BJ (cell line): Measurements from ENCODE around the gene C17orf113. TPM values are rescaled to one million over a fixed set of nuclear protein-coding genes. Genes with fewer than 3 reads are reported as not detected.

Experiments
- CTCF ChIA-PET: fragments of 350-600 bp; formaldehyde crosslinking; extraction: SDS; loops from one replicate; lab custom pipeline; 2021; ENCODE audit warnings: antibody characterized with exemption, inconsistent platforms; lab: Yijun Ruan, JAX
- POLR2A ChIA-PET: fragments of 300-600 bp; sonication (Branson Sonifier 250); formaldehyde crosslinking; extraction: SDS; loops from one replicate; lab custom pipeline; 2021; ENCODE audit warnings: antibody characterized with exemption; lab: Charles Lee
- DNase-seq: peaks from one replicate; pipeline ENCODE4 v3.0.0-alpha.2; 2011; ENCODE audit warnings: low read depth
- H3K27me3 ChIP-seq: 2 replicates; pipeline ENCODE4 v1.6.0; 2011; ENCODE audit warnings: low read length; ENCODE audit not compliant: control insufficient read depth, insufficient read depth
- H3K36me3 ChIP-seq: 2 replicates; pipeline ENCODE4 v1.5.1; 2011; ENCODE audit warnings: low read length; ENCODE audit not compliant: control insufficient read depth, insufficient read depth
- H3K4me3 ChIP-seq: 2 replicates; pipeline ENCODE4 v1.5.1; 2011; ENCODE audit warnings: low read depth, mild to moderate bottlenecking, control low read depth, low read length
- polyA plus RNA-seq: library from polyadenylated mRNA; depleted of rRNA; stranded (reverse); fragments of >200 nt; gene quantifications from 2 replicates; pipeline ENCODE4 v1.2.3, GENCODE V29; 2011
- TF ChIP-seq, protein P1 (sequence below): IDR thresholded peaks from 2 replicates; pipeline ENCODE4 v1.5.1; 2011; ENCODE audit warnings: low read depth, mild to moderate bottlenecking, control low read depth, inconsistent platforms, low read length, moderate library complexity; ENCODE audit not compliant: insufficient read depth

Gene C17orf113
- polyA plus RNA-seq, 1 experiment = 0.11 TPM

DNA sequence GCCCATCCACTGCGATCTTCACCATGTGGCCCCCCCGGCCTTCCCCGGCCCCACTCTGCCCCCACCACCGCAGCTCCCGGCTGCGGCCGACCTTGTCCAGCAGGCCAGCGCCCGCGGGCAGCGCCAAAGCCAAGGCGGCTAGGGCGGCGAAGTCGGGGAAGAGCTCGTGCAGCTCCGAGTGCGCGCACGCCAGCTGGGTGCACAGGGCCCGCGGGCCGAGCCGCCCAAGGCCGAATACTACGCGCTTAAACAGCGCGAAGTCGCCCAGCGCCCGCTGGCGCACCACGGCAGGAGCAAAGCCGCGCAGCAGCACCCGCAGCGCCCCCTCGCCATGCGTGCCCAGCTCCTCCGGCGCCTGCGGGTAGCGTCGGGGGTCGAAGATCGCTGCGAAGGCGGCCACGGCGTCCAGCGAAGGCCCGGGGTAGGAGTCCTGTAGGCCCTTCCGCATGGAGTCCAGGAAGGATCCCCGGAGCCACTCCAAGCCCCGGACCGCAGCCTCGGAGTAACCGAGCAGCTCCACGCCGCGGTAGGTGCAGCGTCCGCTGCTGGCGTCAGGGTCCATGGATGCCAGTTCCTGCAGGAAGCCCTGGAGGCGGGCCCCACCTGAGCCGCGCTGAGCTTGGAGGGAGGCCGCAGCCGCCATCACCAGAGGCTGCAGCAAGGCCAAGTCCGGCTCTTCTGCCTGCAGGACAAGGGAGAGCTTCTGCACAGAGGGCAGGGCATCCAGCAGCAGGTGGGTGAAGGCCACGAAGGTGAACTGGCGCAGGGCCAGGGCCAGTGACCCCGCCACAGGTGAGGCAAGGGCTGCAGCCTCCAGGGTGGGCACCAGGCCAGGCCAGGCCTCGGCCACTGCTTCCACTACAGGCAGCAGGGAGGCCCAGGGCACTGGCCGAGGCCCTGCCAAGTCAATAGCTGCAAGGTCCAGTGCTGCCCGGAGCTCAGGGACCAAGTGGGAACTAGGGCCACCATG, 10.3 kb downstream of the C17orf113 start:
- Histone ChIP-seq H3K4me3 (no peak overlapping the region), H3K36me3 (no peaks in the 10 kb centered on the region), H3K27me3 (peaks cover 11% of the 10 kb centered on the region)
- ChIA-PET POLR2A (no interaction called here), CTCF (interaction anchor here (0.5 to 2.7 kb wide), 7 partner anchors 8 to 420 kb away, joined by 3 to 8 read pairs (median 3); partner anchors contain the start of gene C17orf113)
- TF ChIP-seq, protein P1, sequence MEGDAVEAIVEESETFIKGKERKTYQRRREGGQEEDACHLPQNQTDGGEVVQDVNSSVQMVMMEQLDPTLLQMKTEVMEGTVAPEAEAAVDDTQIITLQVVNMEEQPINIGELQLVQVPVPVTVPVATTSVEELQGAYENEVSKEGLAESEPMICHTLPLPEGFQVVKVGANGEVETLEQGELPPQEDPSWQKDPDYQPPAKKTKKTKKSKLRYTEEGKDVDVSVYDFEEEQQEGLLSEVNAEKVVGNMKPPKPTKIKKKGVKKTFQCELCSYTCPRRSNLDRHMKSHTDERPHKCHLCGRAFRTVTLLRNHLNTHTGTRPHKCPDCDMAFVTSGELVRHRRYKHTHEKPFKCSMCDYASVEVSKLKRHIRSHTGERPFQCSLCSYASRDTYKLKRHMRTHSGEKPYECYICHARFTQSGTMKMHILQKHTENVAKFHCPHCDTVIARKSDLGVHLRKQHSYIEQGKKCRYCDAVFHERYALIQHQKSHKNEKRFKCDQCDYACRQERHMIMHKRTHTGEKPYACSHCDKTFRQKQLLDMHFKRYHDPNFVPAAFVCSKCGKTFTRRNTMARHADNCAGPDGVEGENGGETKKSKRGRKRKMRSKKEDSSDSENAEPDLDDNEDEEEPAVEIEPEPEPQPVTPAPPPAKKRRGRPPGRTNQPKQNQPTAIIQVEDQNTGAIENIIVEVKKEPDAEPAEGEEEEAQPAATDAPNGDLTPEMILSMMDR = no peak
- no peak for DNase-seq

DNA sequence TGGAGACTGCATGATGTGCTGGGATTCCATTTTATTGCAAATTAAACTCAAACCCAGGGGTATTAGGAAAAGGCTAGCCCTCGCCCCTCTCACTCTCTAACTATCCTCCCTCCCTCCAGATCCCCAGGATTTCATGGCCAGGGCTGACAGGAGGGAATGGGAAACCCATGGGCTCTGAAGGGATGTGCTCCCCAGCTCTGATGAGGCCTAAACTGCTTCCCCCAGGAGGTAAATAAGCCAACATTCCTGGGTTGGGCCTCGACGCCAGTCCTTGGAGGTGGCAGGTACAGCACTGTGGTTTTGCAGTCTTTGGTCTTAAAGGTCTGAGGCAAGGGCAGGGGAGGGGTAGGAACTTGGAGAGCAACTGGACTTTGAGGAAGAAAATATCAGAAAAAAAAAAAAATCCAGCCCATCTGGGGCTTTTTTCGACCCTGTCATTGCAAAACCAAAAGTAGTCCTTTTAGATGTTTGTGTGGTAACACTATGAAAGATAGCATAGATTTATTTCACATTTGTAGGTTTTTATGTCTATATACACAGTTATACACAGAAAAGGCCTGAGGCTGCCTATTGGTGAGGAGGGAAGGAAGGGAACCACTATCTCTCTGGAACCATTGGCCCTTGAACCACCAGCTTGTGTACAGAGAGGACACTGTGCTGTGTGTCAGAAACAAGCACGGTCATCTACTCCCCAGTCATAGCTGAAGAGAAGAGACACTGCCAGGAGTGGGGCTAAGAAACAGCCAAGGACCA, 12.0 kb downstream of the C17orf113 start:
- H3K4me3 ChIP-seq = no peak overlapping the region
- TF ChIP-seq, protein P1 = no peak
- no peaks in the 10 kb centered on the region for H3K36me3 ChIP-seq
- ChIA-PET POLR2A (no interaction called here), CTCF (interaction anchor here (1.4 to 2.7 kb wide), 2 partner anchors 12 to 13 kb away, joined by 3 to 8 read pairs; no protein-coding TSS in a partner anchor)
- DNase-seq = no peak
- peaks cover 11% of the 10 kb centered on the region for H3K27me3 ChIP-seq

DNA sequence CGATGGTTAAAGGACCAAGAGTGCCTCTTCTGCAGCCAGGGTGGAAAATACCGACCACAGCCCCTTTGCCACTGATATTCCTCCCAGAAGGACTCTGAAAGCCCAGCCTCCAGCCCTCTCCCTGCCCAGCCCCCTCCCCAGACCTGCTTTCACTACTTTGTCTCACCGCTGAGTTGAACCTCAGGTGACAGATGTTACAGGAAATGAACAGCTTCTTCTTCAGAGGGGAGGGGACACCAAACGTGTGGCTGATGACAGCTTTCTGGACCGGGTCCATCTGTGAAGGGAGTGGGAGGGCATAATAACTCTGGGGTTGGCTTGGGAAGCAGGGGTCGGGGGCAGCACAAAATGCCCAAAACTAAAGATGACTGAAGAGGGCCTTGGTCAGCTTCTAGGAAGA, 16.3 kb downstream of the C17orf113 start:
- CTCF ChIA-PET = interaction anchor here (0.7 to 4.0 kb wide), 4 partner anchors 9 to 32 kb away, joined by 3 to 13 read pairs (median 5); partner anchors contain the start of genes DNAJC7 and NKIRAS2
- no peak for DNase-seq
- POLR2A ChIA-PET = no interaction called here
- no peak overlapping the region for H3K4me3 ChIP-seq
- TF ChIP-seq, protein P1 = no peak
- 0 out of 2 replicates have a peak, but pooled peaks cover 4% of the 10 kb centered on the region for H3K27me3 ChIP-seq
- no peaks in the 10 kb centered on the region for H3K36me3 ChIP-seq

DNA sequence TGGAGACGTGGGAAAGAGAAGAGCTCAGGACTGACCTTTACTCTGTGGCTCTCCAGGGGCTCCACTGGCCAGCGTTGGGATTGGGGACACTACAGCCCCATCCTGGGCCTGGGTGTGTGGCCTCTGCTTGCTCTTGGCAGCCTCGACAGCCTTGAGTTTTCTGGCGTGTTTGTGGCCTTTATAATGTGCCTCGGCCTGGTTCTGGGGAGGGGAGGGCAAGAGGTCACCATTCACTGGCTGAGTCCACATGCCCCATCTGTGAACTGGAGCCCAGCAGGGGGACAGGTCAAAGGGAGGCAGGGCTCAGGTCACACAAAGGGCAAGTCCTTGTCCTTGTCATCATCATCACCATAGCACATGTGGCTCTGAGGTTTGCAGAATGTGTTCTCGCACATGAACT, 18.8 kb downstream of the C17orf113 start:
- Histone ChIP-seq H3K27me3 (0 out of 2 replicates have a peak, but pooled peaks cover 4% of the 10 kb centered on the region), H3K4me3 (no peak overlapping the region), H3K36me3 (no peaks in the 10 kb centered on the region)
- POLR2A ChIA-PET = no interaction called here
- CTCF ChIA-PET = interaction anchor here (0.8 to 1.0 kb wide), 2 partner anchors 70 to 71 kb away, joined by 3 read pairs; no protein-coding TSS in a partner anchor
- TF ChIP-seq, protein P1 = no peak
- no peak for DNase-seq
